ENCODE measurements around the gene CCNF.
A peak's percentile ranks its signal among the peaks of the same experiment; 100 is the strongest.

The CCNF gene

GRCh38 chr16:2458887-2459646 lies 29.8 kb downstream of the CCNF start (continued):
- TF ChIP-seq ZNF518A (tag by site-specific recombination; conservative IDR thresholded peaks at IDR 0.05; ENCODE audit: low read depth) = no peak
- TF ChIP-seq ATF2 (tag by site-specific recombination; IDR thresholded peaks at IDR 0.05; ENCODE audit: low read depth) = no peak
- no peak for TF ChIP-seq GLIS2 (tag by site-specific recombination; IDR thresholded peaks at IDR 0.05)
- no peak for TF ChIP-seq PRDM4 (tag by site-specific recombination; IDR thresholded peaks at IDR 0.05)
- peak; percentile 92 for TF ChIP-seq SCRT2 (tag by site-specific recombination; IDR thresholded peaks at IDR 0.05)
- TF ChIP-seq ZNF48 (tag by site-specific recombination; IDR thresholded peaks at IDR 0.05) = no peak
- no peak for TF ChIP-seq ZNF707 (tag by site-specific recombination; IDR thresholded peaks at IDR 0.05)
- no peak for TF ChIP-seq PATZ1 (tag by site-specific recombination; IDR thresholded peaks at IDR 0.05)
- no peak for TF ChIP-seq ZNF473 (tag by site-specific recombination; IDR thresholded peaks at IDR 0.05)
- no peak for TF ChIP-seq ELK4 (IDR thresholded peaks at IDR 0.05; ENCODE audit: borderline replicate concordance, low read depth, low read length)
- no peak for TF ChIP-seq ZNF513 (tag by site-specific recombination; IDR thresholded peaks at IDR 0.05)
- peak; percentile 89 for TF ChIP-seq PRDM10 (tag by site-specific recombination; IDR thresholded peaks at IDR 0.05)
- 0 out of 2 replicates have a peak, but pooled peaks have one; percentile 21 for TF ChIP-seq ZNF121 (tag by site-specific recombination; IDR thresholded peaks at IDR 0.05)
- peak; percentile 56 for TF ChIP-seq SP2 (tag by site-specific recombination; IDR thresholded peaks at IDR 0.05)
- no peak for TF ChIP-seq ZNF639 (tag by site-specific recombination; IDR thresholded peaks at IDR 0.05)
- peak; percentile 58; the same call in 1 of the 2 replicates for TF ChIP-seq ZNF600 (tag by site-specific recombination; IDR thresholded peaks at IDR 0.05)
- no peak for TF ChIP-seq ZNF747 (tag by site-specific recombination; IDR thresholded peaks at IDR 0.05)
- TF ChIP-seq ZNF777 (tag by site-specific recombination; IDR thresholded peaks at IDR 0.05; ENCODE audit: borderline replicate concordance) = no peak
- no peak for TF ChIP-seq KLF8 (tag by site-specific recombination; IDR thresholded peaks at IDR 0.05)

Measured in HEK293 (cell line).